GM12892 (cell line): Measurements from ENCODE around the gene BIRC3.
"Not testable (repeated sequence)": the region's sequence is repeated elsewhere in the genome, so short reads cannot be mapped to it uniquely, and the experiment has no call there.

Source experiments
- DNase-seq: peaks from one replicate; pipeline ENCODE4 v3.0.0; 2011; ENCODE audit not compliant: insufficient read length
- FAIRE-seq: peaks from 2 replicates; lab custom pipeline; 2011; peaks lifted over from hg19 to GRCh38; lab: Jason Lieb, UNC
- POLR2A ChIP-seq: IDR thresholded peaks from 2 replicates; pipeline ENCODE4 v1.6.1; 2011; ENCODE audit warnings: low read depth, low read length, control low read depth
- POLR2AphosphoS5 ChIP-seq: IDR thresholded peaks from 2 replicates; pipeline ENCODE4 v1.6.1; 2011; ENCODE audit warnings: low read depth, low read length, control low read depth
- TAF1 ChIP-seq: IDR thresholded peaks from 2 replicates; pipeline ENCODE4 v1.6.1; 2011; ENCODE audit warnings: low read depth, mild to moderate bottlenecking, control low read depth, low read length, borderline replicate concordance

The BIRC3 gene

DNA sequence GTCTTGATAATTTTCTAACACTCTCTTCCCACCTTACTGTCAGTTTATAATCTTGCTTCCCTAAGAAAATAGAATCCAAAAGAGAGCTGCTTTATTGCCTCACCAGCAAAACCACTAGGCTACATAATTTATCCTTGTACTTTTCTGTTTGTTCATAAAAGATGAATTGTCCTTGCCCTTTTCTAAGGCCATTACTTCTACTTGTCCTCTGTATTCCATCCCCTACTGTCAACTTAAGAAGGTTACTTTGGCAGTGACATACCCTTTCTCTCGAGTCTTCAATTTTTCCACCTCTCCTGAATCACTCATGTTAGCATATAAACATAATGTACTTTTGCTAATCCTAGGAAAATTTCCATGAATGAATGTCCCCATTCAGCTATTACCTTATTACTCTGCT lies 47.7 kb downstream of the BIRC3 start:
- TF ChIP-seq POLR2A (no peak), TAF1 (no peak), POLR2AphosphoS5 (no peak)
- no peak for DNase-seq
- peak; percentile 77 for FAIRE-seq

- DNase-seq = no peak
- peak; percentile 5 for FAIRE-seq
- TF ChIP-seq POLR2AphosphoS5 = no peak
- no peak for TF ChIP-seq TAF1
- TF ChIP-seq POLR2A = no peak
These were observed 50.1 kb downstream of the BIRC3 start for GRCh38 chr11:102367364-102367763.

- no peak for TF ChIP-seq POLR2AphosphoS5
- TF ChIP-seq TAF1 = no peak
- TF ChIP-seq POLR2A = no peak
- peak; percentile 54 for DNase-seq
- peak; percentile 96 for FAIRE-seq
These were observed 51.2 kb downstream of the BIRC3 start for GRCh38 chr11:102368472-102368871.

- not testable (repeated sequence) for DNase-seq, FAIRE-seq
These were observed 57.5 kb downstream of the BIRC3 start for GRCh38 chr11:102374633-102375424.

GRCh38 chr11:102375720-102376399 lies 58.6 kb downstream of the BIRC3 start:
- no peak for FAIRE-seq

GRCh38 chr11:102377891-102378290 lies 60.6 kb downstream of the BIRC3 start:
- TF ChIP-seq POLR2AphosphoS5 = no peak
- TF ChIP-seq TAF1 = no peak
- no peak for TF ChIP-seq POLR2A
- no peak for FAIRE-seq
- DNase-seq = no peak

More at GRCh38 chr11:102375720-102376399, 58.6 kb downstream of the BIRC3 start:
- no peak for DNase-seq
- TF ChIP-seq POLR2A (no peak), POLR2AphosphoS5 (no peak), TAF1 (no peak)

DNA sequence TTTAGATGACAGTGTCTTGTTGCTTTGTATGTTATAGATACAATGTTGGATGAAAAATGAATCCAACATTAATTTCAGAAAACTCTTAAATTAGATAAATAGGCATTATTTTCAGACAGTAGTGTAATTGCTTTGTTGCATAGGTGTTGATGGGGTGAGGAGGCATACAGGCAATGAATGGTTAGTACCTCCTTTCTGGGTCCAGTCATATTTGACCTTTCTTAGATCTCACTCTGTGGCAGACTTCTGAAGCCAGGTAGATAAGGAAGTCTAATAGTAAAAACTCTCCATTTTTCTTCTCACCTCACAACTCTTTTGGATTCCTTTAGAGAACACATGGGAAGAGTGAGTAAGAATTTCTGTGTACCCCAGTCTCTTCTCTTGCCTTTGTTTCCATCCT lies 61.5 kb downstream of the BIRC3 start:
- TF ChIP-seq POLR2AphosphoS5 (no peak), TAF1 (no peak)
- FAIRE-seq (no peak), DNase-seq (no peak)

DNA sequence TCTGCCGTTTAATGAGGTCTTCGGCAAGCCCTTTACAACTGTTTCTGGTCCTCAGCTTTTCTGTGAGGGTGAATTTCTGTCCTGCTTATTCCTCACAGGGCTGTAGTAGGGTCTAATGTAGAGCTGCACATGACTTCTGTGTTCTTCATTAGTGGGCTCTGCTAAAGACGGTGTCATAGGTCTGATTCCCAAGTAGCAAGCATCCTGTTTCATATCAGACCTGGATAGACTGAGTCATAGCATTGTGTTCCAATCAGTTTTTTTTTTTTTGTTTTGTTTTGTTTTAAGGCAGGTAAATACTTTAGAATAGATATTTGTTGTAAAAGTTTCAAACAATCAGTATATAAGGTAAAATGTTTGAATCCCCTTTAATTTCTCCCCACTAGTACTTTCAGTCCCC lies 65.1 kb downstream of the BIRC3 start:
- TF ChIP-seq POLR2AphosphoS5 (no peak), TAF1 (no peak), POLR2A (no peak)
- FAIRE-seq (no peak), DNase-seq (no peak)

DNA sequence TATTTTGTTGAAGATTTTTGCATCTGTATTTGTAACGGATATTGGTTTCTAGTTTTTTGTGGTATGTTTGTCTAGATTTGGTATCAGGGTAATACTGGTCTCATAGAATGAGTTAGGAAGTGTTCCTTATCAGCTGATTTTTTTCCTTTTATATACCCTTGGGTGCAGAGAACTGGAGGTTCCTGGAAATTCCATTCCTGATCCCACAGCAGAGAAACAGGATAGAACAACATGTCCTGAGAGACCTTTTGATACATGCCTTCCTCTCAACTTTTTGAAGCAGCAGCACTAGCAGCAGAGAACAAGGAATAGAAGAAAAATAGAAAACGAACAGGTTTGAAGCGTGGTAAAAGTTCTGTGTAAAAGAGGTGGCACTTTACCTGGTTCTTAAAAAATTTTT lies 66.6 kb downstream of the BIRC3 start:
- peak; percentile 5 for FAIRE-seq
- TF ChIP-seq POLR2A (no peak), POLR2AphosphoS5 (no peak), TAF1 (no peak)
- no peak for DNase-seq

- no peak for FAIRE-seq
- DNase-seq = no peak
- no peak for TF ChIP-seq TAF1
- no peak for TF ChIP-seq POLR2A
- TF ChIP-seq POLR2AphosphoS5 = no peak
These were observed 67.3 kb downstream of the BIRC3 start for GRCh38 chr11:102384419-102385079.

GRCh38 chr11:102385085-102386007 lies 68.1 kb downstream of the BIRC3 start:
- no peak for TF ChIP-seq TAF1
- no peak for TF ChIP-seq POLR2AphosphoS5
- TF ChIP-seq POLR2A = no peak
- FAIRE-seq = no peak
- no peak for DNase-seq
